ENCODE measurements around the gene DDIT3.

DNA sequence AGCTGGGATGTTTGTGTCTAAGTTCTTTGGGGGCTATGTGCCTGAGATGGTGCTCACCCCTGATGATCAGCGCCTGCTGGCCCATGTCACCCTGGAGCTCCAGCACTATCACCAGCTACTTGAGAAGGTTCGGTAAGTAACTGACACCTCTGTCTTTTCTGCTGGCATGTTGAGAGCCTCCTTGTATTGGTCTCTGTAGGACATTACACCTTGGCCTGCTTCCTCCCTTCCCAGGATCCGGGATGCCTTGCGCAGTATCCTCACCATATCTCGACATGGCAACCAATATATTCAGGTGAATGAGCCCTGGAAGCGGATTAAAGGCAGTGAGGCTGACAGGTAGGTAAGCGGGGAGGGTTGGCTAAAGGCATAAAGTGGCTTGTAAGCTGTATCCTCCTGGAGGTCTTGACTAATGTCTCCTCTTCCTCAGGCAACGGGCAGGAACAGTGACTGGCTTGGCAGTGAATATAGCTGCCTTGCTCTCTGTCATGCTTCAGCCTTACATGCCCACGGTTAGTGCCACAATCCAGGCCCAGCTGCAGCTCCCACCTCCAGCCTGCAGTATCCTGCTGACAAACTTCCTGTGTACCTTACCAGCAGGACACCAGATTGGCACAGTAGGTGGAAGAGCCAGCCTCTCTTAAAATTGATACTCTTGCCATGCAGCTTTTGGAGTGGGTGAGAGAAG is 5.5 kb downstream of the DDIT3 start:
- TF ChIP-seq REST (IDR thresholded peaks at IDR 0.05; ENCODE audit: insufficient read depth in 1 of 2, low read depth in 2 of 2, low read length in 2 of 2) = no peak
- TF ChIP-seq POLR2AphosphoS5 (IDR thresholded peaks at IDR 0.05; ENCODE audit: low read depth, low read length) = no peak
- no peak for TF ChIP-seq SIN3A (IDR thresholded peaks at IDR 0.05; ENCODE audit: borderline replicate concordance, insufficient read depth, low read length)
- no peak for TF ChIP-seq TAF1 (IDR thresholded peaks at IDR 0.05; ENCODE audit: borderline replicate concordance, insufficient read depth, low read length)

Data from PFSK-1 (cell line).